Effector CD8-positive, alpha-beta T cell (primary cell): ENCODE results near the gene TTC21B.
"Not testable (repeated sequence)": the region's sequence is repeated elsewhere in the genome, so short reads cannot be mapped to it uniquely, and the experiment has no call there.

Experiments used
- DNase-seq: peaks from one replicate; lab custom pipeline; 2025; lab: John Stamatoyannopoulos, UW

TTC21B gene

DNA sequence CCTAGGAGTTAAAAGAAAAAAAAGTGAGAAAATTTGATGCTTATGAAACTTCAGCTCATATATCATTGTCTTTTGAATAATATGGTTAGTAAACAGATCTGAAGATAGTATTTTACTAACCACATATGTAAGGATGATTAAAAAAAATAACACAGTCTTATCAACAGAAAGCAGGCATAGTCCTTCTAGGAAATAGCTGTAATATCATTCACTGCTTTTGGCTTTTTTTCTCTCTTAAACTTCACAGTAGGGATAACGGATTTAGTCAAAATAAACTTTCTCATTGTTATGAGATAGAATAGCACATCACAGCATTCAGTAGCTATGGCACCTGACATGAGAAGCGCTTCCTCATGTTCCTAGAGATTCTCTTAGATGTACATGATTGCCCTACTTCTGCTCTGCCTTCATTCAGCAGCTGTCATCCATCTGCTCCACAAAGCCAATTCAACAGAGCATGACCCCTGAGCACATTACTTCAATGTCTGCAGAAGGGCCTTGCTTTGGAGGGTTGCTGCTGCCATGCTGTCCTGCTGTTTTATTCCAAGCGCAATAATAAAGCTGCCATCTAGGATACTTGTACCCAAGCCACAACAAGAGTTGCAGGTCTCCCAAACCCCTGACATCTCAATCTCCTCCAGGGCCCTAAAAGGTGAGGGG, 67.0 kb downstream of the TTC21B start:
- no peak for DNase-seq

DNA sequence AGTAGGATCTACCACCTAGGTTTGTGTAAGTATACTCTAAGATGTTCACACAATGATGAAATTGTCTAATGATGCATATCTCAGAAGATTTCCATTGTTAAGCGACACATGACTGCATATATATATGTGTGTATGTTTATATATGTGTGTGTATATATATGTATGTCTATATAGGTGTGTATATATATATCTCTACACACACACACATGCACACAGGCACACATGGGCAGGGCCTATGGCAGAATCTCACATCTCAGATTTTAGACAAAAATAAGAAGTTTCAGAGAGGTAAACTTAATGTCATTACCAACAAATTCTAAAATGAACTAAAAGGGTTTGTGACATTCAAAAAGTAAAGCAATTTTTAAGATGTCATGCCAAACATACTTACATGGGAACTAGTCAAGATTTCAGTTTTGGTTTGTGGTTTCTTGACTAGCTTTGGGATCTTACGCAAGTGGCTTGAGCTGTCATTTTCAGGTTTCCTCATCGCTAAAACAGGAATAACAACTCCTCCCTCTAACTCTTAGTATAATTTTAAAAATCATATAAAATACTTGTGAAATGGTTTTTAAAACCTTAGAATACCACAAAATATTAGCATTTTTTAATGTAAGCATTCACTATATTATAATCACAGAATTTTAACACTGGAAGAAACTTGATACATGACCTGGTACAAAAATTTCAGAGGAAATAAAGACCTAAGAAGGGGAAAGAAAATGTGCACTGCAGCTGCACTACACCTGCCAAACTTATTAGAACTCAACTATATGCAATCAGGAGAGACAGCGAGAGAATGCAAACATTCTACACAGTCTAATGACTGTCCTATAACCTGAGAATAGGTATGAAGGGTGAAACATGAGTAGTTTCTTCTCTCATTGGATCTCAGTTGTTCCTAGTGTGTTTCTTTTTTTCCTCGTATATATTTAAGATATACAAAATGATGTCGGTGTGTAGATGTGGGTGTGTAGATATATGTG, 75.7 kb downstream of the TTC21B start:
- no peak for DNase-seq

GRCh38 chr2:165876712-165877111, 76.9 kb downstream of the TTC21B start:
- DNase-seq: no peak

DNA sequence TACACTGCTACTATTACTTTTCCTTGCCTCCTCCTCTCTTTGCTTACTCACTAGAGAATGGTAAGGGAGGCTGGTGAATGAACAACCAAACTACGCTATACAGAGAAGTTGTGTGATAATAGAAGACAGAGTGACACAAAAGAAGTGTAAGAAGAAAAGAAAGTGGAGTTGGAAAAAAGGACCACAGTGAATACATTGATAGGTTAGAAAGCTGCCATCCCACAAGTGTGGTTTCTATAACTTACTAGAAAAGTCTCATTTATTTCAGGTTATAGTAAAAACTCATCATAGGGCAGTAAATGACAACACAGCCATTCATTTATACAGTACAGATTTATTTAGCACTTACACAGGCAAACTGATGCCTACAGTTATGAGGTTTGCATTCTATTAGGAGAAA, 77.3 kb downstream of the TTC21B start:
- no peak for DNase-seq

DNA sequence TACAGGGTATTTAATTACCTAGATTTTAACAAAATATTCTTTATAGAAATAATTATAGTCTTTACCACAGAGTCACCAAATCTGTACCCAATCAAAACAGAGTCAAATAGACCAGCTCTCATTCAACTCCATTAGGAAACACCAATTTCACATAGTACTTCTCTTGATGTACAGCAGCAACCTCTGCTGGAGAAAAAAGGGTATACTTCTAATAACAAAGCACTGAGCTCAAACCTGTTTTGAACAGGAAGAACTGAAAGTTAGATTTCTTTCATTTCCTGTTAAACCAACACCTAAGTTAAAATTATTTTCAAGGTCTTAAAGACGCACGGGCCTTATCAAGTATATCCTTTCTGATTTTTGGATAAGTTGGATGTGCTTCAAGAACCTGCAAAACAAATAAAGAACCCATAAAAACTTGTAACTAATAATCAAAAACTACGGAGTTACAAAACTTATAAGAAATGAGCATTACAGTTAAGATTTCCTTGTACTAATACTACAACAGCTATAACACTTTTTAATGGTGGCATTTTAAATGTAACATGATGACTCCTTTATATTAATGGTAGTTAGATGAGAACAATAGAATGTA, 79.0 kb downstream of the TTC21B start:
- no peak for DNase-seq

GRCh38 chr2:165872101-165872791, 81.3 kb downstream of the TTC21B start:
- no peak for DNase-seq

DNA sequence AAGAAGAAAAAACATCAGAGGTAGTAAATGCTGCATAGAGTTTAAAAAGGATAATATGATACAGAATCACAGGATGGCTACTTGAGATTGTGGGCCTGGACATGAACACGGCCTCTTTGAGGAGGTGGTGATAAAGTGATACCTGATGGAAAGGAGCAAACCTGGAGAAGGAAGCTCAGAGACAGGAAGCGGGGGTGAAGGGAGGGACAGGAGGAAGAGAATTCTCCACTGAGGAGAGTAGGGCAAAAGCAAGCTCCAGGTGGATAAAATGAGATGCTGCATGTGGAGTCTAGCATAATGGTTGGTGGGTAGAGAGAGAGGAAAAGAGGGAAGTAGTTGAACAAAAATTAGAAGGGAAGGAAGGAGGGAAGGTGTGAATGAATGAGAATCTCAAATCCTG, 82.6 kb downstream of the TTC21B start:
- DNase-seq: no peak

GRCh38 chr2:165870346-165870745, 83.2 kb downstream of the TTC21B start:
- DNase-seq: no peak

- no peak for DNase-seq
Measured at GRCh38 chr2:165868211-165868610, 85.4 kb downstream of the TTC21B start.

- no peak for DNase-seq
Measured at GRCh38 chr2:165864296-165864695, 89.3 kb downstream of the TTC21B start.

- DNase-seq: no peak
Measured at GRCh38 chr2:165863810-165864261, 89.7 kb downstream of the TTC21B start.

DNA sequence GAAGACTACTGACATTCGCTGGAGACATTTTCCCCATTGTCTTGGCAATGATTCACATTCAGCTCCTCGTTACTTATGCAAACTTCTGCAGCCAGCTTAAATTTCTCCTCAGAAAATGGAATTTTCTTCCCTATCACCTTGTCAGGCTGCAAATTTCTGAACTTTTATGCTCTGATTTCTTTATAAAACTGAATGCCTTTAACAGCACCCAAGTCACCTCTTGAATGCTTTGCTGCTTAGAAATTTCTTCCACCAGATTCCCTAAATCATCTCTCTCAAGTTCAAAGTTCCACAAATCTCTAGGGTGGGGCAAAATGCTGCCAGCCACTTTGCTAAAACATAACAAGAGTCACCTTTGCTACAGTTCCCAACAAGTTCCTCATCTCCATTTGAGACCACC, 92.5 kb downstream of the TTC21B start:
- not testable (repeated sequence) for DNase-seq

DNA sequence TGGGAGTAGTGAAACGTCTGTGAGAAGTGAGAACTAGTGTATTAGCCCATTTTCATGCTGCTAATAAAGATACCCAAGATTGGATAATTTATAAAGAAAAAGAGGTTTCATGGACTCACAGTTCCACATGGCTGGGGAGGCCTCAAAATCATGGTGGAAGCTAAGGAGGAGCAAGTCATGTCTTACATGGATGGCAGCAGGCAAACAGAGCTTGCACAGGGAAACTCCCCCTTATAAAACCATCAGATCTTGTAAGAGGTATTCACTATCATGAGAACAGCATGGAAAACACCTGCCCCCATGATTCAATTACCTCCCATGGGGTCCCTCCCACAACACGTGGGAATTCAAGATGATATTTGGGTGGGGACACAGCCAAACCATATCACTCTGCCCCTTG, 93.9 kb downstream of the TTC21B start:
- not testable (repeated sequence) for DNase-seq

GRCh38 chr2:165857876-165858275, 95.7 kb downstream of the TTC21B start:
- no peak for DNase-seq

DNA sequence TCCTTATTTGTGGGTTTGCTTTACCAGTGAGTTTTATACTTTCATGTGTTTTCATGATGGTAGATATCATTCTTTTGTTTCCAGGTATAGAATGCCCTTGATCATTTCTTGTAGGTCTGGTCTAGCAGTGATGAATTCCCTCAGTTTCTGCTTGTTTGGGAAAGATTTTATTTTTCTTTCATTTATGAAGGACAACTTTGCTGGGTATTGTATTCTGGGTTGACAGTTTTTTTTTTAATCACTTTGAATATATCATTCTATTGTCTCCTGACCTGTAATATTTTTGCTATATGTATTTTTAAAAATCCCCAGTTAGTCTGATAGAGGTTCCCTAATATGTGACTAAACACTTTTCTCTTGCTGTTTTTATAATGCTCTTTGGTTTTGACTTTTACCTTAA, 101.2 kb downstream of the TTC21B start:
- no peak for DNase-seq

DNA sequence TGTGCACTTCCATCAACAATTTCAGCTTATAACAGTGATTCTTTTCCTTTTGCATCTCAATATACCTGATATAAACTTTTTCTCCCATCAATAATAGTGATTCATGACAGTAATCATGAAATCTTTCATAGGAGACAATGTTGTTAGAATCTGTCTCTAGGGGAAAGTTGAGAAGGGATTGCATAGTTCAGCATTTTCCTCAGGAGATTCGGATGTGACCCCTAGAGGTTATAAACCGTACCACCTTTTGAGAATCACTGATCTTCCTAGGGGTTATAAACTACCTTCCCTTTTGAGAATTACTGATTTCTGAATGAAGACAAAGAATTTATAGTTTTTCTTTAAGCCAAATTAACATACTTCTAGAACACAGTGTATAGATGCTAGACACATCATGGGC, 106.6 kb downstream of the TTC21B start:
- DNase-seq: no peak

- no peak for DNase-seq
Measured at GRCh38 chr2:165846056-165846455, 107.5 kb downstream of the TTC21B start.

DNA sequence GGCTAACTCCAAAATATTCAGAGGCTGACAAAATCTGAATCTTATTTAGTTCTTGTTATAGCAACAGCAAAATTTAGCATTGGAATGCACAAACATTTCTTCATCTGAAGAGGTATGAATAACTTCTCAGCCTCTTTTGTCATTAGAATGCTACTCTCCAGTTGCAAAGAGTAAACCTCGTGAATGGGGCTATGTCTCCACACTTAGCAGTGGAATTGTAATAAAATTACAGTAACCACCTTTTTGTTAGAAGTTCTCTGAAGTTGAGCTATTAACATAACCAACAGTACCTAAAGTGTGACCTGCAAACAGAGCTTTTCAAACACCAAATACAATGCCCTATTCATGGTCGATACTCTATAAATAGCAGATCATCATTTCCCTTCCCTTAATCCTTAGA, 109.4 kb downstream of the TTC21B start:
- DNase-seq: no peak

GRCh38 chr2:165843351-165843750, 110.2 kb downstream of the TTC21B start:
- no peak for DNase-seq

DNA sequence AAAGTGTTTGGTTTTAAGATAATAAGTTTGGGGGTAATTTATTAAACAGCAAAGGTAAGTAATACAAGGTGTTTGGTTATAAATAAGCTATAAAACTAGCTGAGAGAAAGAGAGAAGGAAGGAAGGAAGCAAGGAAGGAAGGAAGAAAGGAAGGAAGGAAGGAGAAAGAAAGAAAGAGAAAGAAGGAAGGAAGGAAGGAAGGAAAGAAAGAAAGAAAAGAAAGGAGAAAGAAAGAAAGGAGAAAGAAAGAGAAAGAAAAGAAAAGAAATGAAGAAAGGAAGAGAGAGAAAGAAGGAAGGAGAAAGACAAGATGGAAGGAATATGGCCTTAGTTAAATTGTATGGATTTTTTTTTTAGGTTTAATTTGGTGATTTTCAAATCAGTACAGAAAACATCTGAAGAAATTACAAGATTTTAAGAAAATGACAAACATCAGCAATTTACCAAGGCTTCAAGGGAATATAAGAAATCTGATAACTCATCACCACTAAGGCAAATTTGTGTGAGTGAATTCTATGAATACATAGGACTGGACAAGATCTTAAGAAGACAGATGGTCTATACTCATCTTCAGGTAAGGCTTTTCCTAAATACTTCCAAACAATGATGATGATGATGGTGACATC, 113.1 kb downstream of the TTC21B start:
- no peak for DNase-seq

GRCh38 chr2:165839610-165840009, 114.0 kb downstream of the TTC21B start:
- no peak for DNase-seq

DNA sequence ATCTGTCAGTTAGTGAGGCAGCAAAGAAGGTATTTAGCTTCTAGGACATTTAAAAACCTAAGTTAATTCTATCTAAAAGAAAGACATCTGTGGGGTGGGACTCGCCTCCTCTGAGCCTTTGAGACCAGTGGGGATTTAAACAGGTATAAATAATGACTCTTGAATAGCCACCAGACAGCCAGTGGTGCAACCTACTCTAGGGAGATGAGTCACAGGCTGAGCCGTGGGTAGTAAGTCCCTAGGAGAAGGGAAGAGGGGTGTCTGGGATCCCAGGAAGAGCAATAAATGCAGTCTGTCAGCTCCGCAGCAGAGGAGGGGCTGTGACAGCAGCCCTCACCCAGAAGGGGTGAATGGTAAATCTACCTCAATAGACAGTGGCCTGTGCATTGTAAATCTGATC, 116.5 kb downstream of the TTC21B start:
- no peak for DNase-seq
